IPS-20b (cell line): ENCODE data around the gene SEMA3D.

Source experiments
- H3K27ac ChIP-seq: one replicate; pipeline ENCODE4 v1.5.1; 2013; ENCODE audit warnings: low read length
- H3K27me3 ChIP-seq: 2 replicates; pipeline ENCODE4 v1.6.1; 2013; ENCODE audit warnings: mild to moderate bottlenecking, low read length, inconsistent platforms; ENCODE audit not compliant: insufficient read depth
- H3K36me3 ChIP-seq: 2 replicates; pipeline ENCODE4 v1.6.1; 2013; ENCODE audit warnings: low read depth, mild to moderate bottlenecking, inconsistent platforms, low read length, moderate library complexity; ENCODE audit not compliant: insufficient read depth
- H3K4me1 ChIP-seq: 2 replicates; pipeline ENCODE4 v1.6.1; 2013; ENCODE audit warnings: mild to moderate bottlenecking, control low read depth, inconsistent platforms, low read length, moderate library complexity; ENCODE audit not compliant: insufficient read depth
- H3K4me3 ChIP-seq: 2 replicates; pipeline ENCODE4 v1.5.1; 2013; ENCODE audit warnings: mild to moderate bottlenecking, low read length, inconsistent platforms
- H3K9ac ChIP-seq: 2 replicates; pipeline ENCODE4 v1.6.1; 2013; ENCODE audit warnings: low read depth, mild to moderate bottlenecking, inconsistent platforms, low read length, moderate library complexity
- H3K9me3 ChIP-seq: 2 replicates; pipeline ENCODE4 v1.6.1; 2013; ENCODE audit warnings: mild to moderate bottlenecking, low read depth, low read length, inconsistent platforms; ENCODE audit not compliant: insufficient read depth

The SEMA3D gene

DNA sequence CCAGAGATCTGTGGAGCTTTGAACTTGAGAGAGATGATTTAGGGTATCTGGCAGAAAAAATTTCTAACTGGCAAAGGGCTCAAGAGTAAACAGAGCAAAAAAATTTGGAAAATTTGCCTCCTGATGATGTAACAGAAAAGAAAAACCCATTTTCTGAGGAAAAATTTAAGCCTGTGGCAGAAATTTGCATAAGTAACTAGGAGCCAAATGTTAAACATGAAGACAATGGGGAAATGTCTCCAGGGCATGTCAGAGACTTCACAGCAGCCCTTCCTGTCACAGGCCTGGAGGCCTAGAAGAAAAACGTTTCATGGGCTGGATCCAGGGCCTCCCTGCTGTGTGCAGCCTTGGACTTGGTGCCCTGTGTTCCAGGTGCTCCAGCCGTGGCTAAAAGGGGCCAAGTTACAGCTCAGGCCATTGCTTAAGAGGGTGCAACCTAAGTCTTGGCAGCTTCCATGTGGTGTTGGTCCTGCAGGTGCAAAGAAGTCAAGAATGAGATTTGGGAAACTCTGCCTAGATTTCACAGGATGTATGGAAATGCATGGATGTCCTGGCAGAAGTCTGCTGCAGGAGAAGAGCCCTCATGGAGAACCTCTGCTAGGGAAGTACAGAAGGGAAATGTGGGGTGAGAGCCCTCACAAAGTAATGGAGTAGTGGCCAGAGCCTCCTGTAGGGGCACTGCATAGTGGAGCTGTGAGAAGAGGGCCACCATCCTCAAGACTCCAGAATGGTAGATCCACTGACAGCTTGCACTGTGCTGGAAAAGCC lies 8.1 kb downstream of the SEMA3D start:
- H3K27ac ChIP-seq = no peak overlapping the region
- H3K4me1 ChIP-seq = no peaks in the 10 kb centered on the region
- peaks cover 16% of the 10 kb centered on the region for H3K9me3 ChIP-seq
- H3K4me3 ChIP-seq = no peak overlapping the region
- no peak overlapping the region for H3K9ac ChIP-seq
- H3K27me3 ChIP-seq = peaks cover 7% of the 10 kb centered on the region
- H3K36me3 ChIP-seq = no peaks in the 10 kb centered on the region

DNA sequence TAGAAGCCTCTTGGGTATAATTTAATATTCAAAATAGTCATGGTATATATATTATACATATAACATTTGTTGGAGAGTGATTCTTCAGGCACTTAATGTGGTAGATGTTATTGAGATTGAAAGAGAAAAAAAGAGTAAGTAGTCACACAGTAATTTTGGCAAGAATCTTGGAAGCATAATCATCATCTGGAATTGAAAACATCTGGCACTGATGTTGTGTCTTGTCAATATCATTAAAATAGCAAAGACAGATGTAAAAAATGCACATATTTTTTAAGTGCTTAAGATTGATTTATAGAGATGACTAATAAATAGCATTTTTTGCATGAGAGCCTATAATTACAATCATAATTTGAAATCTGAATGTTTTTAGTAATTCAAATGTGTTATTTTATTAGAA lies 9.5 kb downstream of the SEMA3D start:
- no peak overlapping the region for H3K9ac ChIP-seq
- H3K27me3 ChIP-seq = no peaks in the 10 kb centered on the region
- no peaks in the 10 kb centered on the region for H3K36me3 ChIP-seq
- H3K27ac ChIP-seq = no peak overlapping the region
- H3K4me1 ChIP-seq = no peaks in the 10 kb centered on the region
- H3K4me3 ChIP-seq = no peak overlapping the region
- H3K9me3 ChIP-seq = peaks cover 16% of the 10 kb centered on the region

DNA sequence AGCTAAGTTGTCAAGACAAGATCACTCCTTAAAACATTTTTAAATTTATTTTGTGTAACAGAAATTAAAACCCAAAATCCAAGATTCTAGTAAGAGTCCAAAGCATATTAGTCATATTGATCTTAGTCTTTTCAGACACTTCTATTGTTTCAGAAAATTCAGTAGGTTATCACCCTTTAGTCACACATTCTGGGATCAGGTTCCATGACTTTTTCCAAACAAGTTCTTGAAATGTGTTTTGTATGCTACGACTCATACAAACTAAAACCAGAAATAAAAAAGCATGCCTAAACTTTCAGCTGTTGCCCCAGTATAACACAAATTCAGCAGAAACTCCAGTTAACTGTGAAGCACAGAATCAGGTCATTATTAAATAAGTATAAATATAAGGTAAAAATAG lies 10.7 kb downstream of the SEMA3D start:
- Histone ChIP-seq H3K27ac (no peak overlapping the region), H3K27me3 (no peaks in the 10 kb centered on the region), H3K9ac (no peak overlapping the region), H3K4me1 (no peaks in the 10 kb centered on the region), H3K36me3 (no peaks in the 10 kb centered on the region), H3K4me3 (no peak overlapping the region), H3K9me3 (peaks cover 16% of the 10 kb centered on the region)

DNA sequence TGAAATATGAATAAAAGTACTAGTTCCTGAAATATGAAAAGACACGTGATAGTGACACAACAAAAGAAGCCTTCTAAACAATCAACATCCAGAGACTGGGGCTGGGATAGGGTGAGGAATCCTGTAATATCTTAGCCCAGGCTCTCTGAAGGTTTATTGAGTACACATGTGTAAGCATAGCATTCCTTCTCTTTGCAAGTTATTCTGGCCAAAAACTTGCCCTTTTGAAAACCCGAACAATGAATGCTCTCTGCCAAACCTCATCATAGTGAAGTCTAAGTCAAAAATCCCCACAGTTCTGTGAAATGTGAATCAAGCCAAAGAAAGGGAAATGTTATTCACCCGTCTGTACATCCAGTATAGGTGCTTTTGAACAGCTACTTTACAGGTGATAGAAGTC lies 11.6 kb downstream of the SEMA3D start:
- Histone ChIP-seq H3K36me3 (no peaks in the 10 kb centered on the region), H3K9me3 (peaks cover 16% of the 10 kb centered on the region), H3K4me3 (no peak overlapping the region), H3K27ac (no peak overlapping the region), H3K4me1 (no peaks in the 10 kb centered on the region), H3K9ac (no peak overlapping the region), H3K27me3 (no peaks in the 10 kb centered on the region)

DNA sequence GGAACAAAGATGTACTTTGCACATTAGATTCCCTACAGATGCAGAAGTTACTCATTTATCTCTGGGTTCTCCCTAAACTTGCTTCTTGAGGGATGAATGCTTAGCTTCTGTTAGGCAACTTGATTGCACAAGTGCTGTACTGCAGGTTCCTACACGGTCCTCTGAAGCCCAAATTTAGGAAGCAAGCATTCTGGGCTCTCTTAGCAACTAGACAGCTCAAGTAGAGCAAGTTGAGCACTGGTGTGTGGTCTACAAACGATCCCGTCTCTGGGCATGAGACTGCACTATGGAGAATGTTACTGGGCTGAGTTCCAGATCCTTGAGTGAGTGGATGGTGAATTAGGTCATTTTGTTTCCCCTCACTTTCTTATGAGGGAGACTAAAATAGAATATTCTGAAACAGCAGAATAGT lies 14.3 kb downstream of the SEMA3D start:
- H3K9ac ChIP-seq = no peak overlapping the region
- H3K36me3 ChIP-seq = no peaks in the 10 kb centered on the region
- H3K27ac ChIP-seq = no peak overlapping the region
- H3K4me3 ChIP-seq = no peak overlapping the region
- H3K27me3 ChIP-seq = no peaks in the 10 kb centered on the region
- H3K9me3 ChIP-seq = no peaks in the 10 kb centered on the region
- H3K4me1 ChIP-seq = no peaks in the 10 kb centered on the region

DNA sequence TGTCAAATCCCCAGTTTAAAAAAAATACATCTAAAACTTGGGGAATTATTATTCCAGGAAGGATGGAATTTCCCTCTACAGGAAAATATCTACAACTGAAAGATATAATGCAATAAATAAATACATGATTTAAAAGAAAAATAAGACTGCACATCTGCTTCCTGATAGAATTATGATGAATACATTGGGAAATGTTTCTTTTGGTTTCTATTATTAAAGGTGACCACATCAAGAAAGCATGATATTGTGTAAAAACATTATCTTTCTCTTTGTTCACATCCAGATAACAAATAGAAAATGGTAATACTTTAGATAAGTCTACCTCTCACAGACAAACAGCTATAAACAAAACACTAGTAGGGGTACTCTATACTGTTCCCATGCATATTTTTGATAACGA lies 19.2 kb downstream of the SEMA3D start:
- H3K27me3 ChIP-seq = no peaks in the 10 kb centered on the region

DNA sequence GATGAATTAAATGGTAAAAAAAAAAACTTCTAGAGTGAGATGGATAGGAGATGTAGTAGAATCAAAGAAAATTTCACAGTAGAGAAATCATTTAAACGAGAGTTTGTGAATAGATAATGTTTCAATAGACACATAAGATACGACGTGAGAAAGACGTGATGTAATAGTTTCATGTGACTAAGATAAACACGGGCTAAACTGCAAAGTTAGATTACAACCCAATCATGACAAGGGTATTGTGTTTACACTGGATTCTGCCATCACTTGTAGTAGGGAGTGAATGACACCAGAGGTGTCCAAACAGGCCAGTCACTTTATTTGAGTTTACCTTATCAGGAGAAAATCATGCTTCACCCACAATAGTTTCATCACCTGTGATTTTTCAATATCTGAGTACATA lies 21.6 kb downstream of the SEMA3D start:
- H3K27ac ChIP-seq = no peak overlapping the region
- no peaks in the 10 kb centered on the region for H3K4me1 ChIP-seq
- H3K4me3 ChIP-seq = no peak overlapping the region
- no peaks in the 10 kb centered on the region for H3K27me3 ChIP-seq
- H3K9me3 ChIP-seq = no peaks in the 10 kb centered on the region
- H3K36me3 ChIP-seq = no peaks in the 10 kb centered on the region
- no peak overlapping the region for H3K9ac ChIP-seq

More for the DNA sequence above, 19.2 kb downstream of the SEMA3D start:
- H3K4me1 ChIP-seq = no peaks in the 10 kb centered on the region
- no peak overlapping the region for H3K9ac ChIP-seq
- no peak overlapping the region for H3K27ac ChIP-seq
- H3K9me3 ChIP-seq = no peaks in the 10 kb centered on the region
- H3K4me3 ChIP-seq = no peak overlapping the region
- no peaks in the 10 kb centered on the region for H3K36me3 ChIP-seq

DNA sequence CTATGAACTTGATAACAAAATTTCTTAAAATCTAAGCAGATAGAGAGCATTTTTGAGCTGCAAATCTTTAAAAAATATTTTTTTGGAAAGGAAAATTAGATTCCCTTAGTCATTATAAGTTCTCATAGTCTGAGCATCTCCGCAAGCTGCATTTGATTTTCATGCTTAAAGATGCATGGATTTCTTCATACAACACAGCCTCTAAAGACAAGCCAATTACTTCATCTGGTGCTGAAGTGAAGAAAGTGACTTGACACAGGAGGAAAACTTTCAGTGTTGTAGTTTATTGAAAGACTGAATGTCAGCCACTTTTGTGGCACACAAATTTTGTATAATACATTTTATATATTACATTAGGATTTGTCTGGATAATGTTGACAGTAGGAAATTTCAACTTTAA lies 22.5 kb downstream of the SEMA3D start:
- no peaks in the 10 kb centered on the region for H3K4me1 ChIP-seq
- H3K27ac ChIP-seq = no peak overlapping the region
- no peaks in the 10 kb centered on the region for H3K9me3 ChIP-seq
- no peak overlapping the region for H3K9ac ChIP-seq
- H3K27me3 ChIP-seq = no peaks in the 10 kb centered on the region
- H3K36me3 ChIP-seq = no peaks in the 10 kb centered on the region
- H3K4me3 ChIP-seq = no peak overlapping the region

DNA sequence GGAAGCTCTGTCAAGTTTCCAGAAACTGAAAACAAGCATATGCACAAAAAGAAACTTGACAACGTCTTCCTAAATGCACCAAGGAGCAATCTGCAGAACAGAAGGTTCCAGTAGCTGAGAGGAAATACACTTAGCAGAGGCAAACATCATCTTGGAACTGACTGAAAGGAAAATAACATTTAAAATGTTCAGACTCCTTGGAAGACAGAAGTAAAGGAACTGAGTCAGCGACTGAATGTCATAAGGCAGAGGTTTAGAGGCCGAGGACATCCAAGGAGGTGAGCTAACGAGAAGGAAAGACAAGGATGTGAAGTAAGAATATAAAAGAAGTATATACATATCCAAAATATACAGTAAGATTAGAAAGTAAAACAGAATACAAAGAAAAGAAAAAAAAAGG lies 24.1 kb downstream of the SEMA3D start:
- no peaks in the 10 kb centered on the region for H3K9me3 ChIP-seq
- no peaks in the 10 kb centered on the region for H3K27me3 ChIP-seq
- H3K27ac ChIP-seq = no peak overlapping the region
- H3K36me3 ChIP-seq = no peaks in the 10 kb centered on the region
- no peaks in the 10 kb centered on the region for H3K4me1 ChIP-seq
- no peak overlapping the region for H3K9ac ChIP-seq
- no peak overlapping the region for H3K4me3 ChIP-seq

DNA sequence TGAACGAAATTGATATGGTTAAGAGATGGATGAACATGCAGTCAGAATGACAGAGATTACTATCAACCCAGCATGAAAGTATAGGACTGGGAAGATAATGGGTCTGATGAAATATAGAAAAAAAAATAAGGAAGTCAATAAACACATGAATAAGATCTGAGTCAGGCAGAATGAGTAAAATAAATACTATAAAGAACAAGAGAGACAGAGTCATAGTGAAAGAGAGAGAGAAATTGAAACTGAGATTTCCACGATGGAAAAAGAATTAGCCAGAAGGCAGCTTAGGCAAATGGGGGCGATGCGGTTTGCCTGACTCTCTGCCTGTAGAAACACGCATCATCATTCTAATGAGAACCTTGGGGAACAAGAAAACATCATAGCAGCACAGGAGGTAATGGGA lies 26.6 kb downstream of the SEMA3D start:
- no peaks in the 10 kb centered on the region for H3K4me1 ChIP-seq
- no peak overlapping the region for H3K4me3 ChIP-seq
- no peak overlapping the region for H3K27ac ChIP-seq
- H3K9ac ChIP-seq = no peak overlapping the region
- H3K36me3 ChIP-seq = no peaks in the 10 kb centered on the region
- H3K9me3 ChIP-seq = no peaks in the 10 kb centered on the region
- no peaks in the 10 kb centered on the region for H3K27me3 ChIP-seq

DNA sequence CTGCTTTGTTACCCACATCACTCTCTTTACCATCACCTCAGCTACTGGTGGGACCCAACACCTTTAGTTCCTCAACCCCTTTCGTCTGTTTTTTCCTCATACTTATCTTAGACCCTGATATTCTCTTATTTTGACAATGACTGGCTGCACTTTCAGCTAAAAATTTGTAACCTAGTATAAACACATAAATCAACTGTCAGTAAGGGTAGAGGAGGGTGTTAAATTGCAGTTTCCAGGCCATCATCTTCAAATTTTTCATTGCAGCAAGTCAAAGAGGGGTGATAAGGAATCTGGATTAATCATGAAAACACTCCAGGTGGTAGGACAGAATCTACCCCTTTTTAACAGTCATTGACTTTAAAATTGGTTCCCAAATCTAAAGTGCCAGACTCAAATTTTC lies 27.9 kb downstream of the SEMA3D start:
- no peak overlapping the region for H3K27ac ChIP-seq
- no peak overlapping the region for H3K4me3 ChIP-seq
- H3K9ac ChIP-seq = no peak overlapping the region
- no peaks in the 10 kb centered on the region for H3K9me3 ChIP-seq
- no peaks in the 10 kb centered on the region for H3K36me3 ChIP-seq
- H3K4me1 ChIP-seq = no peaks in the 10 kb centered on the region
- no peaks in the 10 kb centered on the region for H3K27me3 ChIP-seq

DNA sequence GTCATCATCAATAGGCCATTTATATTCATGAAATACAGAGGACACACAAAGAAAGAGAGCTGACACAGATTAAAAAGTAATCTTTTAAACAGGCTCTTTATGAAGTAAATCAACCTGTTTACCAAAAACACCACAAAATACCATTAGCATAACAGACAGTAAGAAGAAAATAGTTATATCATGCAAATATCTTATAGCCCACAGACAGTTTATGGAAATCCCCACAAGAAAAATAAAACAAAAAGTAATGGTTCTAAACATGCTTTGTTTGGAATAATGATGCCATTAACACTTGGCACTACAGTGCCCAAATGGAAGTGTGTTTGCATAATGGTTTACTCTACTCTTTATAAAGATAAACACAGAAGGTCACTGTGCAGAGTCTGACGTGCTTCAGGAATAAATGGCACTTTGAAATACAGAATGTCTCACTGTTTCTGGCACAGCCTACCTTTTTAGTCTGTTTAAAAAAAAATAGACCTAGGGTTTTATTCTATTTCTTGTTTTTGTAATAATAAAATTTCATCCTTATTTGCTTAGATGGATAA lies 30.1 kb downstream of the SEMA3D start:
- Histone ChIP-seq H3K4me3 (no peak overlapping the region), H3K27ac (no peak overlapping the region), H3K9ac (no peak overlapping the region), H3K9me3 (no peaks in the 10 kb centered on the region), H3K36me3 (no peaks in the 10 kb centered on the region), H3K27me3 (no peaks in the 10 kb centered on the region), H3K4me1 (no peaks in the 10 kb centered on the region)
